Kidney (tissue), 14 donors: ENCODE data around the gene PACSIN1. TPM values are rescaled to one million over a fixed set of nuclear protein-coding genes. Genes with fewer than 3 reads are reported as not detected.
A peak's percentile ranks its signal among the peaks of the same experiment; 100 is the strongest.

Experiments
- DNase-seq, 5 donors: peaks; one replicate each; pipeline ENCODE4 v3.0.0-alpha.2; 2013 to 2020
- FAIRE-seq: peaks from 2 replicates; lab custom pipeline; 2012; peaks lifted over from hg19 to GRCh38; lab: Jason Lieb, UNC
- H3K27ac ChIP-seq, 2 donors: one replicate each; pipeline ENCODE4 v1.7.0; 2013; ENCODE audit warnings: low read depth in 2 of 2, low read length in 2 of 2, inconsistent platforms in 1 of 2
- H3K27me3 ChIP-seq: one replicate; pipeline ENCODE4 v1.7.1; 2013; ENCODE audit warnings: low read length, inconsistent platforms; ENCODE audit not compliant: control insufficient read depth, insufficient read depth
- H3K36me3 ChIP-seq, 3 donors: one replicate each; pipeline versions ENCODE4 v1.7.0 to v1.7.1; 2013; ENCODE audit warnings: low read length in 3 of 3, control low read depth in 1 of 3, inconsistent platforms in 1 of 3; ENCODE audit not compliant: insufficient read depth in 3 of 3, control insufficient read depth in 2 of 3
- H3K4me1 ChIP-seq, 3 donors: one replicate each; pipeline versions ENCODE4 v1.7.0 to v1.7.1; 2013; ENCODE audit warnings: low read length in 3 of 3, inconsistent platforms in 1 of 3, low read depth in 1 of 3; ENCODE audit not compliant: control insufficient read depth in 2 of 3, insufficient read depth in 2 of 3
- H3K4me3 ChIP-seq, 3 donors: one replicate each; pipeline versions ENCODE4 v1.7.0 to v1.8.1; 2013; ENCODE audit warnings: low read length in 3 of 3, control low read depth in 1 of 3, inconsistent platforms in 1 of 3
- H3K9ac ChIP-seq, 3 donors: one replicate each; pipeline versions ENCODE4 v1.7.0 to v1.7.1; 2013; ENCODE audit warnings: low read length in 3 of 3, control low read depth in 1 of 3, inconsistent platforms in 1 of 3
- H3K9me3 ChIP-seq, 3 donors: one replicate each; pipeline versions ENCODE4 v1.7.0 to v1.7.1; 2013; ENCODE audit warnings: low read length in 3 of 3, control low read depth in 1 of 3, inconsistent platforms in 1 of 3; ENCODE audit not compliant: control insufficient read depth in 2 of 3, insufficient read depth in 1 of 3
- CTCF ChIP-seq: IDR thresholded peaks from 3 replicates; pipeline ENCODE4 v1.5.1; 2012; ENCODE audit warnings: mild to moderate bottlenecking, moderate library complexity, borderline replicate concordance; ENCODE audit not compliant: insufficient read depth; ENCODE audit errors: extremely low read depth
- intact Hi-C: fragments of 100-400 bp; cut with DNase I; formaldehyde crosslinking; loops from one replicate; pipeline ENCODE4 v1.11.1; 2022
- polyA plus RNA-seq: library from polyadenylated mRNA; stranded (reverse); fragments of 350-450 nt; fragmentation: Illumina TruSeq; extraction: RNeasy Lipid Tissue Mini Kit (QIAGEN cat#74804); gene quantifications from one replicate; pipeline ENCODE4 v1.2.3, GENCODE V29; 2014; ENCODE audit warnings: low read depth, low replicate concordance; ENCODE audit not compliant: insufficient read depth
- total RNA-seq: library from RNA; stranded (reverse); fragmentation: NEBNext Ultra II Directional; extraction: Animal tissue kit (Norgen Biotek cat#: 25700); gene quantifications from one replicate; pipeline ENCODE4 v1.2.1, GENCODE V29; 2021
- donor health status: control.
- donor health status: control.
- donor health status: control.
- donor health status: control.
- donor health status: control.
- donor health status: DM: yes; HTN: yes; CAD: no.
- donor health status: Normal renal cell carcinoma (clear cell type).

PACSIN1 gene
- total and polyA plus RNA-seq, 2 donors from 2014 or later: 1.7 to 4.1 TPM

GRCh38 chr6:34546551-34547321 is 80.9 kb downstream of the PACSIN1 start:
- TF ChIP-seq CTCF: no peak
- peak in 1 of 5 donors; percentile 79 for DNase-seq
- no peak overlapping the region for H3K9ac ChIP-seq
- H3K4me1 ChIP-seq: peaks cover 0 to 5% (median 0%) of the 10 kb centered on the region in 3 donors
- FAIRE-seq: no peak
- no peak overlapping the region for H3K4me3 ChIP-seq
- intact Hi-C loops: no loop called here
- no peak overlapping the region for H3K27ac ChIP-seq
- H3K9me3 ChIP-seq: no peaks in the 10 kb centered on the region
- H3K36me3 ChIP-seq: no peaks in the 10 kb centered on the region
- no peaks in the 10 kb centered on the region for H3K27me3 ChIP-seq

GRCh38 chr6:34547701-34548644 is 82.1 kb downstream of the PACSIN1 start:
- Histone ChIP-seq H3K36me3 (no peaks in the 10 kb centered on the region), H3K27me3 (no peaks in the 10 kb centered on the region), H3K27ac (no peak overlapping the region), H3K4me3 (no peak overlapping the region), H3K9ac (no peak overlapping the region), H3K9me3 (no peaks in the 10 kb centered on the region), H3K4me1 (peaks cover 0 to 5% (median 0%) of the 10 kb centered on the region in 3 donors)
- peak in 1 of 5 donors; percentile 39 for DNase-seq
- no peak for FAIRE-seq
- intact Hi-C loops: no loop called here
- TF ChIP-seq CTCF: no peak

- peaks cover 0 to 5% (median 0%) of the 10 kb centered on the region in 3 donors for H3K4me1 ChIP-seq
- no peak for DNase-seq
- FAIRE-seq: no peak
- H3K36me3 ChIP-seq: no peaks in the 10 kb centered on the region
- no peaks in the 10 kb centered on the region for H3K9me3 ChIP-seq
- H3K27me3 ChIP-seq: no peaks in the 10 kb centered on the region
- H3K27ac ChIP-seq: no peak overlapping the region
- no peak overlapping the region for H3K9ac ChIP-seq
- no peak for TF ChIP-seq CTCF
- intact Hi-C loops: no loop called here
- no peak overlapping the region for H3K4me3 ChIP-seq
Observed at GRCh38 chr6:34549026-34549803, 83.3 kb downstream of the PACSIN1 start.
